HCT116 (cell line): ENCODE results near the gene FAM83F. TPM values are rescaled to one million over a fixed set of nuclear protein-coding genes. Genes with fewer than 3 reads are reported as not detected.

Experiments
- ATAC-seq: fragments of 200-7000 bp; cut with Tn5 transposase; 2 replicates; pipeline ENCODE4 v1.9.1; 2020; ENCODE audit warnings: mild to moderate bottlenecking, moderate library complexity
- BruUV-seq: library from RNA; stranded (reverse); fragments of 400-500 nt; replicated peaks from 2 replicates; lab custom pipeline; 2021; lab: Mats Ljungman, UMichigan
- CTCF ChIA-PET: fragments of 300-600 bp; sonication (Branson Sonifier 250); formaldehyde crosslinking; loops from one replicate; lab custom pipeline; 2021; ENCODE audit warnings: antibody characterized with exemption; lab: Charles Lee
- POLR2A ChIA-PET: fragments of 300-600, 350-600 bp; sonication (Branson Sonifier 250); formaldehyde crosslinking; loops from one replicate; lab custom pipeline; 2021; ENCODE audit warnings: antibody characterized with exemption; lab: Charles Lee
- RAD21 ChIA-PET, 2 experiments: fragments of 300-600 bp; sonication (Branson Sonifier 250); formaldehyde crosslinking; loops; one replicate each; lab custom pipeline; 2023; ENCODE audit warnings: low total read pairs in 2 of 2; ENCODE audit not compliant: uncharacterized antibody in 2 of 2, unreplicated experiment in 2 of 2, low non-redundant PET in 1 of 2; lab: Charles Lee
- DNase-seq: peaks from one replicate; pipeline ENCODE4 v3.0.0-alpha.2; 2010; ENCODE audit warnings: low read depth, low spot score
- H2AFZ ChIP-seq: fragments of 200-600 bp; shearing (Covaris generic), sonication (generic); 2 replicates; pipeline ENCODE4 v1.6.1; 2017; ENCODE audit warnings: low read depth, mixed run types, mixed read lengths, antibody characterized with exemption, low read length; ENCODE audit not compliant: poor library complexity, severe bottlenecking
- H3K27ac ChIP-seq: 2 replicates; pipeline ENCODE4 v1.5.1; 2012; ENCODE audit warnings: low read depth, low read length
- H3K27me3 ChIP-seq: fragments of 200-600 bp; sonication (generic); 2 replicates; pipeline ENCODE4 v1.6.1; 2016; ENCODE audit warnings: mixed run types, low read length, mixed read lengths; ENCODE audit not compliant: insufficient read depth
- H3K36me3 ChIP-seq, 2 experiments: fragments of 200-500 bp in 1 of 2; fragments of 200-600 bp in 1 of 2; sonication (Bioruptor generic) in 1 of 2; sonication (generic) in 1 of 2; 2 replicates each; pipeline versions ENCODE4 v1.5.1 to v1.6.1; 2014 to 2016; ENCODE audit warnings: low read length in 2 of 2, inconsistent platforms in 1 of 2, mixed read lengths in 1 of 2, mixed run types in 1 of 2; ENCODE audit not compliant: insufficient read depth in 2 of 2, control insufficient read depth in 1 of 2
- H3K4me1 ChIP-seq, 2 experiments: fragments of 200-600 bp in 1 of 2; sonication (generic) in 1 of 2; 2 replicates each; pipeline versions ENCODE4 v1.5.1 to v1.6.1; 2012 to 2017; ENCODE audit warnings: low read length in 2 of 2, inconsistent platforms in 1 of 2, mild to moderate bottlenecking in 1 of 2, mixed read lengths in 1 of 2, mixed run types in 1 of 2, moderate library complexity in 1 of 2; ENCODE audit not compliant: insufficient read depth in 2 of 2, control insufficient read depth in 1 of 2
- H3K4me2 ChIP-seq: fragments of 200-600 bp; sonication (generic); 2 replicates; pipeline ENCODE4 v1.6.1; 2017; ENCODE audit warnings: mixed run types, low read length, mixed read lengths
- H3K4me3 ChIP-seq, 2 experiments: fragments of 200-600 bp in 1 of 2; sonication (generic) in 1 of 2; replicated peaks in 1 of 2; 2 replicates each; pipeline ENCODE4 v1.5.1; 2011 to 2016; ENCODE audit warnings: low read length in 2 of 2, control low read depth in 1 of 2, low read depth in 1 of 2, mild to moderate bottlenecking in 1 of 2, mixed read lengths in 1 of 2, mixed run types in 1 of 2
- H3K79me2 ChIP-seq: fragments of 200-600 bp; sonication (generic); 2 replicates; pipeline ENCODE4 v1.6.1; 2017; ENCODE audit warnings: mild to moderate bottlenecking, mixed run types, low read length, moderate library complexity, mixed read lengths; ENCODE audit not compliant: insufficient read depth
- H3K9ac ChIP-seq: fragments of 200-600 bp; sonication (generic); 2 replicates; pipeline ENCODE4 v1.6.1; 2016; ENCODE audit warnings: low read length, mixed read lengths
- H3K9me2 ChIP-seq: fragments of 200-600 bp; sonication (generic), shearing (Covaris generic); 2 replicates; pipeline ENCODE4 v1.6.1; 2017; ENCODE audit warnings: mixed run types, mild to moderate bottlenecking, moderate library complexity; ENCODE audit not compliant: insufficient read depth
- H3K9me3 ChIP-seq, 2 experiments: fragments of 200-500 bp in 1 of 2; fragments of 200-600 bp in 1 of 2; sonication (Bioruptor generic) in 1 of 2; sonication (generic) in 1 of 2; 2 replicates each; pipeline ENCODE4 v1.6.1; 2014 to 2017; ENCODE audit warnings: low read length in 2 of 2, mixed read lengths in 2 of 2, inconsistent platforms in 1 of 2, low read depth in 1 of 2, mild to moderate bottlenecking in 1 of 2, mixed run types in 1 of 2, moderate library complexity in 1 of 2; ENCODE audit not compliant: control insufficient read depth in 1 of 2, insufficient read depth in 1 of 2
- H4K20me1 ChIP-seq: fragments of 200-600 bp; sonication (generic), shearing (Covaris generic); 2 replicates; pipeline ENCODE4 v1.6.1; 2017; ENCODE audit warnings: mixed run types, mild to moderate bottlenecking, moderate library complexity; ENCODE audit not compliant: insufficient read depth
- CBX3 ChIP-seq: IDR thresholded peaks from 2 replicates; pipeline ENCODE4 v1.6.1; 2012; ENCODE audit warnings: low read depth
- CEBPB ChIP-seq: IDR thresholded peaks from 2 replicates; pipeline ENCODE4 v1.6.1; 2012; ENCODE audit warnings: low read depth
- ELF1 ChIP-seq: IDR thresholded peaks from 2 replicates; pipeline ENCODE4 v1.6.1; 2012; ENCODE audit warnings: low read depth, borderline replicate concordance
- EZH2 ChIP-seq: fragments of 200-600 bp; sonication (generic); IDR thresholded peaks from 2 replicates; pipeline ENCODE4 v1.6.1; 2017; ENCODE audit warnings: antibody characterized with exemption, mixed run types
- JUND ChIP-seq: IDR thresholded peaks from 2 replicates; pipeline ENCODE4 v1.6.1; 2012
- POLR2AphosphoS5 ChIP-seq: IDR thresholded peaks from 2 replicates; pipeline ENCODE4 v1.6.1; 2011; ENCODE audit warnings: mild to moderate bottlenecking, low read depth, low read length, moderate library complexity
- SP1 ChIP-seq: IDR thresholded peaks from 2 replicates; pipeline ENCODE4 v1.6.1; 2012; ENCODE audit warnings: low read depth
- SRF ChIP-seq: IDR thresholded peaks from 2 replicates; pipeline ENCODE4 v1.6.1; 2012; ENCODE audit warnings: low read depth
- TCF7L2 ChIP-seq: IDR thresholded peaks from 2 replicates; pipeline ENCODE4 v1.7.0; 2011; ENCODE audit warnings: borderline replicate concordance, inconsistent platforms; ENCODE audit not compliant: insufficient read depth, insufficient read length; ENCODE audit errors: extremely low read depth
- YY1 ChIP-seq: IDR thresholded peaks from 2 replicates; pipeline ENCODE4 v1.6.1; 2011; ENCODE audit warnings: low read length, low read depth, moderate library complexity, mild to moderate bottlenecking; ENCODE audit not compliant: insufficient replicate concordance; ENCODE audit errors: extremely low read depth
- intact Hi-C: fragments of 100-400 bp; cut with micrococcal nuclease; formaldehyde crosslinking; loops from 2 replicates; pipeline ENCODE4 v1.10.0; 2022
- total RNA-seq: library from RNA; stranded (reverse); gene quantifications from one replicate; pipeline ENCODE4 v1.2.1, GENCODE V29; 2021; ENCODE audit not compliant: unreplicated experiment
- TF ChIP-seq, protein P1 (sequence below): IDR thresholded peaks from 2 replicates; pipeline ENCODE4 v1.6.1; 2012
- TF ChIP-seq, protein P2 (sequence below), 3 experiments: fragments of 200-600 bp in 1 of 3; sonication (generic) in 1 of 3; IDR thresholded peaks in 2 of 3; conservative IDR thresholded peaks in 1 of 3; 2 replicates each; pipeline ENCODE4 v1.5.1; 2012 to 2017; ENCODE audit warnings: low read depth in 2 of 3, low read length in 2 of 3, antibody characterized with exemption in 1 of 3, borderline replicate concordance in 1 of 3, control low read depth in 1 of 3, mild to moderate bottlenecking in 1 of 3, mixed read lengths in 1 of 3, mixed run types in 1 of 3, moderate library complexity in 1 of 3; ENCODE audit not compliant: insufficient read depth in 1 of 3
- TF ChIP-seq, protein P3 (sequence below): IDR thresholded peaks from 2 replicates; pipeline ENCODE4 v1.6.1; 2012
- TF ChIP-seq, protein P4 (sequence below): IDR thresholded peaks from 2 replicates; pipeline ENCODE4 v1.6.1; 2011; ENCODE audit warnings: mild to moderate bottlenecking, low read length, moderate library complexity; ENCODE audit not compliant: insufficient replicate concordance; ENCODE audit errors: extremely low read depth

FAM83F gene
- total RNA-seq, 1 experiment from 2014 or later, result 24.5 TPM

DNA sequence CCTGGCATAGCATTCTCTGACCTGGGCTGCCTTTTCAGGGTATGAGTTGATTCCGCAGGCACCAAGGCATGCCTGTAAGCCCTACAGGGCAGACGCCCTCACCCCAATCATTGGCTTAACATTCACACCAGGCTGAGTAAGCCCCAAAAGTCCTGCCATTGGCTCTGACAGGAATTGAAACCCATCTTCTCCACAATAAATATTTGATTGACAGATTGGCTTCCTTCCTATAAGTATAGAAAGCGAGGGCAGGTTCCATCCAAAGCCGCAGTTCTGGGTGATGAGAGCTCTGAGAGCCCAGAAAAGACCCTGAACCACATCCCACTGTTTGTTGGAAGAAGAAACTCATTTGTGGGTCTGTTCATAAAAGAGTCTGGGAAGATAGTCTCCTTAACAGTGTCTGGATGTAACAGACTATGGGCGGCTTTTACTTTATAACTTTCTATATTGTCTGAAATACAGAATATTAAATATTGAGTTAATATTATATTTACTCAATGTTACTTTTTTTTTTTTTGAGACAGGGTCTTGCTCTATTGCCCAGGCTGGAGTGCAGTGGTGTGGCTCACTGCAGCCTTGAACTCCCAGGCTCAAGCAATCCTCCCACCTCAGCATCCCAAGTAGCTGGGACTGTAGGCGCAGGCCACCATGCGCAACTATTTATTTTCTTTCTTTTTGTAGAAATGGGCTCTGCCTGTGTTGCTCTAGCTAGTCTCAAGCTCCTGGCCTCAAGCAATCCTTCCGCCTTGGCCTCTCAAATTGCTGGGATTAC, 46.8 kb downstream of the FAM83F start:
- no peak for DNase-seq
- Histone ChIP-seq H3K4me2 (no peak overlapping the region), H3K9me3 (no peaks in the 10 kb centered on the region), H3K27me3 (no peaks in the 10 kb centered on the region), H3K4me1 (peaks cover 8 to 17% of the 10 kb centered on the region in 2 experiments), H3K9me2 (no peaks in the 10 kb centered on the region), H3K36me3 (no peaks in the 10 kb centered on the region), H3K27ac (no peak overlapping the region), H4K20me1 (no peaks in the 10 kb centered on the region), H3K4me3 (no peak overlapping the region), H3K79me2 (no peaks in the 10 kb centered on the region), H2AFZ (no peak overlapping the region), H3K9ac (no peak overlapping the region)
- CTCF ChIA-PET, result interaction anchor here (1.6 kb wide), 1 partner anchor 17 kb away, joined by 4 read pairs; no protein-coding TSS in a partner anchor
- intact Hi-C loops, result no loop called here
- no TSS peak for BruUV-seq
- RAD21 ChIA-PET, result no interaction called here
- TF ChIP-seq, protein P1, sequence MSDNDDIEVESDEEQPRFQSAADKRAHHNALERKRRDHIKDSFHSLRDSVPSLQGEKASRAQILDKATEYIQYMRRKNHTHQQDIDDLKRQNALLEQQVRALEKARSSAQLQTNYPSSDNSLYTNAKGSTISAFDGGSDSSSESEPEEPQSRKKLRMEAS, result no peak
- TF ChIP-seq, protein P2, sequence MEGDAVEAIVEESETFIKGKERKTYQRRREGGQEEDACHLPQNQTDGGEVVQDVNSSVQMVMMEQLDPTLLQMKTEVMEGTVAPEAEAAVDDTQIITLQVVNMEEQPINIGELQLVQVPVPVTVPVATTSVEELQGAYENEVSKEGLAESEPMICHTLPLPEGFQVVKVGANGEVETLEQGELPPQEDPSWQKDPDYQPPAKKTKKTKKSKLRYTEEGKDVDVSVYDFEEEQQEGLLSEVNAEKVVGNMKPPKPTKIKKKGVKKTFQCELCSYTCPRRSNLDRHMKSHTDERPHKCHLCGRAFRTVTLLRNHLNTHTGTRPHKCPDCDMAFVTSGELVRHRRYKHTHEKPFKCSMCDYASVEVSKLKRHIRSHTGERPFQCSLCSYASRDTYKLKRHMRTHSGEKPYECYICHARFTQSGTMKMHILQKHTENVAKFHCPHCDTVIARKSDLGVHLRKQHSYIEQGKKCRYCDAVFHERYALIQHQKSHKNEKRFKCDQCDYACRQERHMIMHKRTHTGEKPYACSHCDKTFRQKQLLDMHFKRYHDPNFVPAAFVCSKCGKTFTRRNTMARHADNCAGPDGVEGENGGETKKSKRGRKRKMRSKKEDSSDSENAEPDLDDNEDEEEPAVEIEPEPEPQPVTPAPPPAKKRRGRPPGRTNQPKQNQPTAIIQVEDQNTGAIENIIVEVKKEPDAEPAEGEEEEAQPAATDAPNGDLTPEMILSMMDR (IDR thresholded peaks at IDR 0.05 in 2 of 3, conservative IDR thresholded peaks at IDR 0.05 in 1 of 3; ENCODE audit: borderline replicate concordance in 1 of 3, insufficient read depth in 1 of 3, low read depth in 2 of 3, low read length in 2 of 3), result no peak
- TF ChIP-seq POLR2AphosphoS5, result no peak
- POLR2A ChIA-PET, result interaction anchor here (0.6 kb wide), 1 partner anchor 517 kb away, joined by 3 read pairs; no protein-coding TSS in a partner anchor
- no peak for ATAC-seq

DNA sequence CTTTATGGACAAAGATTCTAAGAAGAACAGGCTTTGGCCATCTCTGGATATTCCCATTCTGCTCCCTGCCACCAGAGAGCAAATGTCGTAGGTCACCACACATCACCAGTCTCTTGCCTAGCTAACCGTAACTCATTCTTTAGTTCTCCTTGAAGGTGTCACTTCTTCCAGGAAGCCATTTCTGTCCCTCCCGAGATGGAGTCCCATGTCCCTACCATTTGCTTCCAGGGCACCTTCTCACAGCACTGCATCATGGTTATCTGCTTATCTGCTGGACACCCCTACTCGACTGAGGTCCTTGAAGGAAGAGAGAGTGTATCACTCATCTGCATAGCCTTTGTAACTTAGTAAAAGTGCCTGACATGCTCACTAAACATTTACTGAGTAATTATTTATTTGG, 47.6 kb downstream of the FAM83F start:
- no peaks in the 10 kb centered on the region for H3K27me3 ChIP-seq
- BruUV-seq, result no TSS peak
- CTCF ChIA-PET, result no interaction called here
- H4K20me1 ChIP-seq, result no peaks in the 10 kb centered on the region
- no peaks in the 10 kb centered on the region for H3K9me3 ChIP-seq
- DNase-seq (no peak), ATAC-seq (no peak)
- H3K4me2 ChIP-seq, result no peak overlapping the region
- intact Hi-C loops, result no loop called here
- no peak overlapping the region for H2AFZ ChIP-seq
- H3K9ac ChIP-seq, result no peak overlapping the region
- POLR2A ChIA-PET, result no interaction called here
- no peak overlapping the region for H3K4me3 ChIP-seq
- no peaks in the 10 kb centered on the region for H3K79me2 ChIP-seq
- RAD21 ChIA-PET, result no interaction called here
- no peaks in the 10 kb centered on the region for H3K36me3 ChIP-seq
- peaks cover 8 to 17% of the 10 kb centered on the region in 2 experiments for H3K4me1 ChIP-seq
- no peak overlapping the region for H3K27ac ChIP-seq
- H3K9me2 ChIP-seq, result no peaks in the 10 kb centered on the region
- TF ChIP-seq CEBPB, result no peak
- TF ChIP-seq TCF7L2, result no peak
- TF ChIP-seq, protein P3, sequence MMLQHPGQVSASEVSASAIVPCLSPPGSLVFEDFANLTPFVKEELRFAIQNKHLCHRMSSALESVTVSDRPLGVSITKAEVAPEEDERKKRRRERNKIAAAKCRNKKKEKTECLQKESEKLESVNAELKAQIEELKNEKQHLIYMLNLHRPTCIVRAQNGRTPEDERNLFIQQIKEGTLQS, result no peak
- no peak for TF ChIP-seq SRF
- TF ChIP-seq EZH2, result no peak
- TF ChIP-seq, protein P4, sequence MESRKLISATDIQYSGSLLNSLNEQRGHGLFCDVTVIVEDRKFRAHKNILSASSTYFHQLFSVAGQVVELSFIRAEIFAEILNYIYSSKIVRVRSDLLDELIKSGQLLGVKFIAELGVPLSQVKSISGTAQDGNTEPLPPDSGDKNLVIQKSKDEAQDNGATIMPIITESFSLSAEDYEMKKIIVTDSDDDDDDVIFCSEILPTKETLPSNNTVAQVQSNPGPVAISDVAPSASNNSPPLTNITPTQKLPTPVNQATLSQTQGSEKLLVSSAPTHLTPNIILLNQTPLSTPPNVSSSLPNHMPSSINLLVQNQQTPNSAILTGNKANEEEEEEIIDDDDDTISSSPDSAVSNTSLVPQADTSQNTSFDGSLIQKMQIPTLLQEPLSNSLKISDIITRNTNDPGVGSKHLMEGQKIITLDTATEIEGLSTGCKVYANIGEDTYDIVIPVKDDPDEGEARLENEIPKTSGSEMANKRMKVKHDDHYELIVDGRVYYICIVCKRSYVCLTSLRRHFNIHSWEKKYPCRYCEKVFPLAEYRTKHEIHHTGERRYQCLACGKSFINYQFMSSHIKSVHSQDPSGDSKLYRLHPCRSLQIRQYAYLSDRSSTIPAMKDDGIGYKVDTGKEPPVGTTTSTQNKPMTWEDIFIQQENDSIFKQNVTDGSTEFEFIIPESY, result no peak
- no peak for TF ChIP-seq POLR2AphosphoS5
- TF ChIP-seq, protein P1, result no peak
- no peak for TF ChIP-seq ELF1
- TF ChIP-seq YY1, result no peak
- TF ChIP-seq CBX3, result no peak
- no peak for TF ChIP-seq SP1
- no peak for TF ChIP-seq JUND
